HG02678 (cell line): ENCODE measurements around the gene KCTD14.

Experiments
- ATAC-seq: cut with Tn5 transposase; IDR thresholded peaks from one replicate; pipeline ENCODE4 v1.9.1; 2021; ENCODE audit warnings: mild to moderate bottlenecking, moderate library complexity; ENCODE audit not compliant: unreplicated experiment

Gene KCTD14

GRCh38 chr11:77966338-77966737 is 56.7 kb downstream of the KCTD14 start:
- ATAC-seq, result no peak
